Epithelial cell of proximal tubule (primary cell): ENCODE measurements around the gene GJC2. TPM values are rescaled to one million over a fixed set of nuclear protein-coding genes. Genes with fewer than 3 reads are reported as not detected.

Experiments
- DNase-seq: peaks from one replicate; pipeline ENCODE4 v3.0.0-alpha.2; 2011; ENCODE audit warnings: low read depth
- H3K4me3 ChIP-seq: 2 replicates; pipeline ENCODE4 v1.5.1; 2011; ENCODE audit warnings: low read depth, mild to moderate bottlenecking, low read length
- CTCF ChIP-seq: conservative IDR thresholded peaks from 2 replicates; pipeline ENCODE4 v1.5.1; 2012; ENCODE audit warnings: low read depth, mild to moderate bottlenecking, low read length
- total RNA-seq: library from RNA; depleted of rRNA; stranded (reverse); fragments of >200 nt; gene quantifications from 2 replicates; pipeline ENCODE4 v1.2.3, GENCODE V29; 2015

Gene GJC2
- 0.14 and 0.69 TPM in 2 replicates for total RNA-seq

- no peak for TF ChIP-seq CTCF
- no peak within 1 kb of the TSS for H3K4me3 ChIP-seq
- no peak for DNase-seq
These were observed at the start of gene GJC2 for GRCh38 chr1:228149406-228150119. TSS of gene GJC2 (plus strand) at chr1:228149930. CDS start at chr1:228157759, 7,829 bp downstream.

GRCh38 chr1:228100822-228101613 lies 48.7 kb upstream of the GJC2 start:
- TF ChIP-seq CTCF: no peak
- DNase-seq: no peak
- H3K4me3 ChIP-seq: peak overlapping the region; percentile 89

DNA sequence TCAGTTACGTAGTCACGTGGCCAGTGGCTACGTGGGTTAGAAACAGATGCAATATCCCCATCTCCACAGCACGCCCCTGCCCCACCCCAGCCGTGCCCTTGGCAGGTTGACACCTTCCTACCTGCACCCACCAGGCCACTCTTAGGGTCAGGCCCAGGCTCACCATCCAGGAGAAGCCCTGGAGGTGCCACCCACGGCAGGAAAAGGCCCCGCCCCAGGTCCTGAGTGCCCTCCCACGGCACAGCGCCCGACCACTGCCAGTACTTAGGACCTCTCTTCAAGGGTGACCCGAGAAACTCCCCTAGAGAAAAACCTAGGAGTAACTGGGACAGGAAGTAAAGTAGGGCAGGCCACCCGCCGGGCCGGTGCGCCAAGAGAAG lies 48.1 kb upstream of the GJC2 start:
- no peak for DNase-seq
- H3K4me3 ChIP-seq: peak overlapping the region; percentile 89
- TF ChIP-seq CTCF: no peak

GRCh38 chr1:228101994-228102790 lies 47.5 kb upstream of the GJC2 start:
- peak overlapping the region; percentile 89 for H3K4me3 ChIP-seq
- TF ChIP-seq CTCF: peak; percentile 32
- no peak for DNase-seq

- DNase-seq: no peak
- peak within 1 kb of the TSS; percentile 89 for H3K4me3 ChIP-seq
- TF ChIP-seq CTCF: no peak
These were observed 46.7 kb upstream of the GJC2 start, which contains the start of gene C1orf35 for GRCh38 chr1:228102791-228103620. TSS of gene C1orf35 (minus strand) at chr1:228103325. CDS start at chr1:228103227, 98 bp downstream.
